ENCODE measurements around the gene STARD7.
"Not testable (repeated sequence)": the region's sequence is repeated elsewhere in the genome, so short reads cannot be mapped to it uniquely, and the experiment has no call there.

Gene STARD7

GRCh38 chr2:96145848-96146152 lies 62.8 kb downstream of the STARD7 start:
- no peak for DNase-seq

GRCh38 chr2:96145036-96145847 lies 63.4 kb downstream of the STARD7 start, which contains the start of gene DUSP2:
TSS of gene DUSP2 (minus strand) at chr2:96145440. CDS start at chr2:96145354, 86 bp downstream.
- peak; percentile 88 for DNase-seq

GRCh38 chr2:96144481-96145035 lies 64.1 kb downstream of the STARD7 start:
- DNase-seq, result no peak

GRCh38 chr2:96143848-96144480 lies 64.7 kb downstream of the STARD7 start:
- DNase-seq, result no peak

- no peak for DNase-seq
These were observed 65.3 kb downstream of the STARD7 start for GRCh38 chr2:96143231-96143847.

GRCh38 chr2:96142217-96143113 lies 66.2 kb downstream of the STARD7 start:
- DNase-seq, result peak; percentile 76

- not testable (repeated sequence) for DNase-seq
These were observed 67.0 kb downstream of the STARD7 start for GRCh38 chr2:96141624-96141967.

GRCh38 chr2:96140941-96141623 lies 67.5 kb downstream of the STARD7 start:
- no peak for DNase-seq

- no peak for DNase-seq
These were observed 69.4 kb downstream of the STARD7 start for GRCh38 chr2:96139181-96139758.

- peak; percentile 54 for DNase-seq
These were observed 70.2 kb downstream of the STARD7 start, which contains the start of gene ASTL for GRCh38 chr2:96138179-96139145. TSS of gene ASTL (minus strand) at chr2:96138502. CDS start at chr2:96138436, 66 bp downstream.

- DNase-seq, result no peak
These were observed 71.1 kb downstream of the STARD7 start for GRCh38 chr2:96137321-96138178.

- no peak for DNase-seq
These were observed 72.4 kb downstream of the STARD7 start for GRCh38 chr2:96136129-96136720.

GRCh38 chr2:96135621-96136020 lies 73.0 kb downstream of the STARD7 start:
- no peak for DNase-seq

- no peak for DNase-seq
These were observed 73.5 kb downstream of the STARD7 start for GRCh38 chr2:96135171-96135570.
